Measurements from ENCODE around the gene IFT88. TPM values are rescaled to one million over a fixed set of nuclear protein-coding genes. Genes with fewer than 3 reads are reported as not detected.

Gene IFT88
- total and polyA plus RNA-seq, 2 of the 8 experiments (the other 6 are each of a cell fraction or from before 2014, with no cell fraction given), result 1.7 to 5.8 TPM

DNA sequence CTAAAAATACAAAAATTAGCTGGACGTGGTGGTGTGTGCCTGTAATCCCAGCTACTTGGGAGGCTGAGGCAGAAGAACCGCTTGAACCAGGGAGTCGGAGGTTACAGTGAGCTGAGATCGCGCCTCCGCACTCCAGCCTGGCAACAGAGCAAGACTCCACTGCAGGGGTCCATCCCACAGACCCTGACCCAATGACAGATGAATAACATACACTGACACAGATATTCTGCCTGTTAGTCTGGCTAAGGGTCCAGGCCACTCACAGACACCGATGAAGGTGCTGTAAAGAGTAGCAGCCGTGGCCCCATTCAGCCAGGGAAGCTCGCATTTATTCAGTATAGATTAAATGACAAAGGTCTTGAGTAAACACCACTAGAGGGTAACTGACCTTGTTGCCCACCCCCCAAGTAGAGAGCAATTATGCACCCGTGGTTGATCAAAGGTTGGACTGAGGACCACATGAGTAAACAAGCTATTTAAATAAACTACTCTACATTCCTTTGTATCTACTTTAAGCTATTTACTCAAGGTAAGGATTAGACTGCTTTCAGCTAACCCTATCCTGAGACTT lies 32.8 kb upstream of the IFT88 start (continued):
- TF ChIP-seq, protein P1, sequence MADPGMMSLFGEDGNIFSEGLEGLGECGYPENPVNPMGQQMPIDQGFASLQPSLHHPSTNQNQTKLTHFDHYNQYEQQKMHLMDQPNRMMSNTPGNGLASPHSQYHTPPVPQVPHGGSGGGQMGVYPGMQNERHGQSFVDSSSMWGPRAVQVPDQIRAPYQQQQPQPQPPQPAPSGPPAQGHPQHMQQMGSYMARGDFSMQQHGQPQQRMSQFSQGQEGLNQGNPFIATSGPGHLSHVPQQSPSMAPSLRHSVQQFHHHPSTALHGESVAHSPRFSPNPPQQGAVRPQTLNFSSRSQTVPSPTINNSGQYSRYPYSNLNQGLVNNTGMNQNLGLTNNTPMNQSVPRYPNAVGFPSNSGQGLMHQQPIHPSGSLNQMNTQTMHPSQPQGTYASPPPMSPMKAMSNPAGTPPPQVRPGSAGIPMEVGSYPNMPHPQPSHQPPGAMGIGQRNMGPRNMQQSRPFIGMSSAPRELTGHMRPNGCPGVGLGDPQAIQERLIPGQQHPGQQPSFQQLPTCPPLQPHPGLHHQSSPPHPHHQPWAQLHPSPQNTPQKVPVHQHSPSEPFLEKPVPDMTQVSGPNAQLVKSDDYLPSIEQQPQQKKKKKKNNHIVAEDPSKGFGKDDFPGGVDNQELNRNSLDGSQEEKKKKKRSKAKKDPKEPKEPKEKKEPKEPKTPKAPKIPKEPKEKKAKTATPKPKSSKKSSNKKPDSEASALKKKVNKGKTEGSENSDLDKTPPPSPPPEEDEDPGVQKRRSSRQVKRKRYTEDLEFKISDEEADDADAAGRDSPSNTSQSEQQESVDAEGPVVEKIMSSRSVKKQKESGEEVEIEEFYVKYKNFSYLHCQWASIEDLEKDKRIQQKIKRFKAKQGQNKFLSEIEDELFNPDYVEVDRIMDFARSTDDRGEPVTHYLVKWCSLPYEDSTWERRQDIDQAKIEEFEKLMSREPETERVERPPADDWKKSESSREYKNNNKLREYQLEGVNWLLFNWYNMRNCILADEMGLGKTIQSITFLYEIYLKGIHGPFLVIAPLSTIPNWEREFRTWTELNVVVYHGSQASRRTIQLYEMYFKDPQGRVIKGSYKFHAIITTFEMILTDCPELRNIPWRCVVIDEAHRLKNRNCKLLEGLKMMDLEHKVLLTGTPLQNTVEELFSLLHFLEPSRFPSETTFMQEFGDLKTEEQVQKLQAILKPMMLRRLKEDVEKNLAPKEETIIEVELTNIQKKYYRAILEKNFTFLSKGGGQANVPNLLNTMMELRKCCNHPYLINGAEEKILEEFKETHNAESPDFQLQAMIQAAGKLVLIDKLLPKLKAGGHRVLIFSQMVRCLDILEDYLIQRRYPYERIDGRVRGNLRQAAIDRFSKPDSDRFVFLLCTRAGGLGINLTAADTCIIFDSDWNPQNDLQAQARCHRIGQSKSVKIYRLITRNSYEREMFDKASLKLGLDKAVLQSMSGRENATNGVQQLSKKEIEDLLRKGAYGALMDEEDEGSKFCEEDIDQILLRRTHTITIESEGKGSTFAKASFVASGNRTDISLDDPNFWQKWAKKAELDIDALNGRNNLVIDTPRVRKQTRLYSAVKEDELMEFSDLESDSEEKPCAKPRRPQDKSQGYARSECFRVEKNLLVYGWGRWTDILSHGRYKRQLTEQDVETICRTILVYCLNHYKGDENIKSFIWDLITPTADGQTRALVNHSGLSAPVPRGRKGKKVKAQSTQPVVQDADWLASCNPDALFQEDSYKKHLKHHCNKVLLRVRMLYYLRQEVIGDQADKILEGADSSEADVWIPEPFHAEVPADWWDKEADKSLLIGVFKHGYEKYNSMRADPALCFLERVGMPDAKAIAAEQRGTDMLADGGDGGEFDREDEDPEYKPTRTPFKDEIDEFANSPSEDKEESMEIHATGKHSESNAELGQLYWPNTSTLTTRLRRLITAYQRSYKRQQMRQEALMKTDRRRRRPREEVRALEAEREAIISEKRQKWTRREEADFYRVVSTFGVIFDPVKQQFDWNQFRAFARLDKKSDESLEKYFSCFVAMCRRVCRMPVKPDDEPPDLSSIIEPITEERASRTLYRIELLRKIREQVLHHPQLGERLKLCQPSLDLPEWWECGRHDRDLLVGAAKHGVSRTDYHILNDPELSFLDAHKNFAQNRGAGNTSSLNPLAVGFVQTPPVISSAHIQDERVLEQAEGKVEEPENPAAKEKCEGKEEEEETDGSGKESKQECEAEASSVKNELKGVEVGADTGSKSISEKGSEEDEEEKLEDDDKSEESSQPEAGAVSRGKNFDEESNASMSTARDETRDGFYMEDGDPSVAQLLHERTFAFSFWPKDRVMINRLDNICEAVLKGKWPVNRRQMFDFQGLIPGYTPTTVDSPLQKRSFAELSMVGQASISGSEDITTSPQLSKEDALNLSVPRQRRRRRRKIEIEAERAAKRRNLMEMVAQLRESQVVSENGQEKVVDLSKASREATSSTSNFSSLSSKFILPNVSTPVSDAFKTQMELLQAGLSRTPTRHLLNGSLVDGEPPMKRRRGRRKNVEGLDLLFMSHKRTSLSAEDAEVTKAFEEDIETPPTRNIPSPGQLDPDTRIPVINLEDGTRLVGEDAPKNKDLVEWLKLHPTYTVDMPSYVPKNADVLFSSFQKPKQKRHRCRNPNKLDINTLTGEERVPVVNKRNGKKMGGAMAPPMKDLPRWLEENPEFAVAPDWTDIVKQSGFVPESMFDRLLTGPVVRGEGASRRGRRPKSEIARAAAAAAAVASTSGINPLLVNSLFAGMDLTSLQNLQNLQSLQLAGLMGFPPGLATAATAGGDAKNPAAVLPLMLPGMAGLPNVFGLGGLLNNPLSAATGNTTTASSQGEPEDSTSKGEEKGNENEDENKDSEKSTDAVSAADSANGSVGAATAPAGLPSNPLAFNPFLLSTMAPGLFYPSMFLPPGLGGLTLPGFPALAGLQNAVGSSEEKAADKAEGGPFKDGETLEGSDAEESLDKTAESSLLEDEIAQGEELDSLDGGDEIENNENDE (IDR thresholded peaks at IDR 0.05; ENCODE audit: insufficient replicate concordance, low read length), result no peak
- no peak for TF ChIP-seq SAP30 (IDR thresholded peaks at IDR 0.05; ENCODE audit: insufficient read depth, insufficient replicate concordance, low read length)
- no peak for TF ChIP-seq CBX8 (IDR thresholded peaks at IDR 0.05; ENCODE audit: borderline replicate concordance, low read depth, low read length)
- no peak for TF ChIP-seq SUZ12 (IDR thresholded peaks at IDR 0.05; ENCODE audit: low read length)
- peak; percentile 14 for TF ChIP-seq NANOG (IDR thresholded peaks at IDR 0.05; ENCODE audit: insufficient read depth, low read depth, low read length, poor library complexity, severe bottlenecking)
- no peak for TF ChIP-seq KDM4A (IDR thresholded peaks at IDR 0.05; ENCODE audit: low read depth, low read length, severe bottlenecking)

Data from H1 (cell line).